ENCODE data around the gene SIAE. TPM values are rescaled to one million over a fixed set of nuclear protein-coding genes. Genes with fewer than 3 reads are reported as not detected.

Gene SIAE
- total and polyA plus RNA-seq, 9 donors: 2.3 to 18.8 (median 8.1) TPM

DNA sequence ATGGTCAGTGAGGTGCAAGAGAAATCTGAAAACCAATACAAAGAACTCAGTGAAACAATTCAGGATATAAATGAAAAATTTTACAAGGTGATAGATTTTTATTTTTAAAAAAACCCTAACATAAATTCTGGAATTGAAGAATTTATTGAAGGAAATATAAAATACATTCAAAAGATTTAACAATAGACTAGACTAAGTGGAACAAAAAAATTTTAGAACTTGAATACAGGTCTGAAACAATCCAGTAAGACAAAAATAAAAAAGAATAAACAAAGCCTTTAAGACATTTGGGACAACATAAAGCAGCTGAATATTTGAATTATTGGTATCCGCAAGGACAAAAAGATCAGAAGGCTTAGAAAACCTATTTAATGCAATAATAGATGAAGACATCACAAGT lies 8.9 kb upstream of the SIAE start:
- TF ChIP-seq POLR2A (IDR thresholded peaks at IDR 0.05) (no peak), CTCF (IDR thresholded peaks at IDR 0.05) (no peak), EP300 (IDR thresholded peaks at IDR 0.05) (no peak)
- WGBS, 3 donors: 89 to 98% (median 97%) methylated on average over 1 of the region's 1 CpG

DNA sequence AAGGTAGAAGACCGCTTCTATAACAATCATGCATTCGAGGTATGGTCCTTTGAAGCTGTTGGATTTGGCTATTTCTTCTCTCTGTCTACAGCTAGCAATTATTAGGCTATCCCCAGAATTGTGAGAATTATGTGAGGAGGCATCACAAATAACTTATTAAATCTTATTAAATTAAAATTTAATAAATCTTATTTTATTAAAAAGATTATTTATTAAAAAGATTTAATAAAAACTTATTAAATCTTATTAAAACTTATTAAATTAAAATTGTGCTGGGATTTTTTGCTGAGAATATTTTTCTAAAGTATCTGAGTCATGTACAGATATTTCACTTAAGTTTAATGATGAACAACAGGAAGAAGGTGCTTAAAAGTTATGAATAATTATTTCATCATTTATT lies 7.9 kb upstream of the SIAE start:
- intact Hi-C loops (cut with DNase I): no loop called here

More for the DNA sequence above, 8.9 kb upstream of the SIAE start:
- Histone ChIP-seq H3K9me3 (peaks cover 0 to 4% of the 10 kb centered on the region in 2 donors), H3K4me3 (no peak overlapping the region), H3K27me3 (no peaks in the 10 kb centered on the region), H3K4me1 (ENCODE audit: insufficient read depth) (no peaks in the 10 kb centered on the region), H3K27ac (no peak overlapping the region), H3K36me3 (no peaks in the 10 kb centered on the region)
- intact Hi-C loops (cut with DNase I): no loop called here
- DNase-seq: no peak

DNA sequence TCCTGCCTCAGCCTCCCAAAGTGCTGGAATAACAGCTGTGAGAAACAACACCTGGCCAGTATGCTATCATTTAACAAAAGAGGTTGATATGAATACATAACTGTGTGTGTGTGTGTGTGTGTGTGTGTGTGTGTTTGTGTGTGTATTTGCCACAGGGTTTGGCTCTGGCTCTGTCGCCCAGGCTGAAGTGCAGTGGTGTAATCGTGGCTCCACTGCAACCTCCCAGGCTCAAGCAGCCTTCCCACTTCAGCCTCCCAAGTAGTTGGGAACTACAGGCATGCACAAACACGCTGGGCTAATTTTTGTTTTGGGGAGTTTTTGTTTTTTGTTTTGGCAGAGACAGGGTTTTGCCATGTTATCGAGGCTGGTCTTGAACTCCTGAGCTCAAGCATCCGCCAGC lies 4.9 kb upstream of the SIAE start:
- H3K4me3 ChIP-seq: no peak overlapping the region
- DNase-seq: no peak
- no peaks in the 10 kb centered on the region for H3K27me3 ChIP-seq
- no peaks in the 10 kb centered on the region for H3K36me3 ChIP-seq
- WGBS, 3 donors: 60 to 79% (median 76%) methylated on average over 5 of the region's 5 CpGs
- peaks cover 1% of the 10 kb centered on the region for H3K4me1 ChIP-seq (ENCODE audit: insufficient read depth)
- intact Hi-C loops (cut with DNase I): no loop called here
- no peaks in the 10 kb centered on the region for H3K9me3 ChIP-seq
- TF ChIP-seq POLR2A (IDR thresholded peaks at IDR 0.05) (no peak), CTCF (IDR thresholded peaks at IDR 0.05) (no peak), EP300 (IDR thresholded peaks at IDR 0.05) (no peak)
- no peak overlapping the region for H3K27ac ChIP-seq

More for the DNA sequence above, 7.9 kb upstream of the SIAE start:
- TF ChIP-seq POLR2A (IDR thresholded peaks at IDR 0.05) (no peak), EP300 (IDR thresholded peaks at IDR 0.05) (no peak), CTCF (IDR thresholded peaks at IDR 0.05) (no peak)
- H3K27ac ChIP-seq: no peak overlapping the region
- H3K9me3 ChIP-seq: peaks cover 0 to 4% of the 10 kb centered on the region in 2 donors
- H3K36me3 ChIP-seq: no peaks in the 10 kb centered on the region
- no peaks in the 10 kb centered on the region for H3K27me3 ChIP-seq
- WGBS, 3 donors: 91 to 96% (median 93%) methylated on average over 2 of the region's 2 CpGs
- no peak for DNase-seq
- no peak overlapping the region for H3K4me3 ChIP-seq
- H3K4me1 ChIP-seq (ENCODE audit: insufficient read depth): no peaks in the 10 kb centered on the region

- intact Hi-C loops (cut with DNase I): no loop called here
- Histone ChIP-seq H3K4me1 (ENCODE audit: insufficient read depth) (peaks cover 1% of the 10 kb centered on the region), H3K27ac (no peak overlapping the region), H3K27me3 (no peaks in the 10 kb centered on the region), H3K4me3 (no peak overlapping the region), H3K9me3 (no peaks in the 10 kb centered on the region), H3K36me3 (no peaks in the 10 kb centered on the region)
- 18 to 30% (median 22%) methylated on average over 2 of the region's 2 CpGs for WGBS, 3 donors
- no peak for DNase-seq
- no peak for TF ChIP-seq POLR2A (IDR thresholded peaks at IDR 0.05)
- TF ChIP-seq EP300 (IDR thresholded peaks at IDR 0.05): no peak
- no peak for TF ChIP-seq CTCF (IDR thresholded peaks at IDR 0.05)
These were observed 2.8 kb upstream of the SIAE start for GRCh38 chr11:124676386-124676785.
